GM18517 (cell line): ENCODE measurements around the gene PRR35.

Experiments
- ATAC-seq: cut with Tn5 transposase; IDR thresholded peaks from one replicate; pipeline ENCODE4 v1.9.1; 2021; ENCODE audit warnings: mild to moderate bottlenecking, moderate library complexity; ENCODE audit not compliant: unreplicated experiment

PRR35 gene

DNA sequence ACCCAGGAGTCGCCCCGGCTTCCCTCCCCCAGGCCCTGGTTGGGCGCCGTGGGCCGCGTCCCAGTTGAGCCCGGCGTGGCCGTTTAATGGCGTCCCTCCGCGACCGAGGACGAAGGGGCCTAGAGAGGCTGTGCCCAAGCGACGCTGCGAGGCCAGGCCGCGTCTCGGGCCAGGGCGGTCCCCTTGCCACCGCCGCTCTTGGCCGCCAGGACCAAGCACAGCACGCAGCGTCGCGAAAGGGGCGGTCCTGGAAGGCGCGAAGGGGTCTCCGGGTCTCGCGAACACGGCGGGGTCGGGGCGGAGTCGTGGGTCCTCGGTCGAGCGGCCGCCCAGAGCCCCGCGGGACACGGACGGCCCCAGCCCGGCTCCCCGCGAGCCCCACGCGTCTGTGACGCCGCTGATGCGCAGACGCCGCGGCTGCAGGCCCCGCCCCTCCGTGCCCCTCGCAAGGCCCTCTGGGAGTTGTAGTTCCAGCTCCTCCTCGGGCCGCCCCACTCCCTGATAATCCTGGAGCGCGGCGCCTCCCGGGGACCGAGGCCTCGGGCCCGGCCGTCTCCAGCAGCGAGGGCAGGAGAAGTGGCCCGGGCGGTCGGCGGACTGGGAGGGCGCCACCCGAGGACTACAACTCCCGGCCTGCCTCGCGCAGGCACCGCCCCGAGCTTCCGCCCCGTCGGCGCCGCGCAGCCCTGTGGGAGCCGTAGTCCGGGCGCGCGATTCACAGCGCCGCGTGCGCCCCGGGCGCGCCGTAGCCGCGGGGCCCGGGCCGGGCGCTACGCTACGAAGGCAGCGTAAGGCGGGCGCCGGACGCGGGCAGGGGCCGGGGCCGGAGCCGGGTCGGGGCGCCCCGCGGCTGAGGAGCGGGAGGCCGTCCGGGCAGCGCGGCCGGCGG is 32.9 kb upstream of the PRR35 start, which contains the start of gene CAPN15:
Gene CAPN15 (plus strand): TSS at position 698 of the 889 bp plus-strand sequence. CDS start 19,127 bp downstream, outside the sequence.
- peak; percentile 67 for ATAC-seq

- no peak for ATAC-seq
Observed at GRCh38 chr16:528111-529011, 31.8 kb upstream of the PRR35 start.

DNA sequence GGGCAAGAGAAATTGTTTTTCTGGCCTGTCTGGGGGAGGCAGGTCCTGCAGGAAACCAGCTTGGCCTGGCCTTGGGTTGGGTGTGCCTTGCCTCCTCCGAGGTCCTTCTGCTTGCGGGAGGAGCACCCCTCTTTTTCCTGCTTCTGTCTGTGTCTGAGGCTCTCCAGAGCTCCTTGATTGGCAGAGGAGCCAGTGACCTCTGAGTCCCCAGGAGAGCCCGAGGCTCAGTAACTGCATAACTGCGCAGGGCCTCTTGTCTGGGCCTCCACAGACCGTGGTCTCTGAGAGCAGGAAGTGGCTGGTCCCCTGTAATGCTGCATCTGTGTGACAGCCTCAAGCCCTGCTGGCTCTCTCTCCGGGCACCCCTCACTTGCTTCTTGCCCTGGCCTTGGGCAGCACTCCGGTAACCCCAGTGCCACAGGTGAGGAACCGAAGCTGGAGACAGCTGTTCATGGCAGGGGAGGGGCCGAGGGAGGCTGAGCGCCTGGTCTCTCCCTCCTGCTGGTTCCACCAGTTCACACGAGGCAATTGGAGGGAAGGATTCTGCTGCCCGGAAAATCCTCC is 31.1 kb upstream of the PRR35 start:
- ATAC-seq = no peak

- ATAC-seq = no peak
Observed at GRCh38 chr16:530111-530817, 29.9 kb upstream of the PRR35 start.

DNA sequence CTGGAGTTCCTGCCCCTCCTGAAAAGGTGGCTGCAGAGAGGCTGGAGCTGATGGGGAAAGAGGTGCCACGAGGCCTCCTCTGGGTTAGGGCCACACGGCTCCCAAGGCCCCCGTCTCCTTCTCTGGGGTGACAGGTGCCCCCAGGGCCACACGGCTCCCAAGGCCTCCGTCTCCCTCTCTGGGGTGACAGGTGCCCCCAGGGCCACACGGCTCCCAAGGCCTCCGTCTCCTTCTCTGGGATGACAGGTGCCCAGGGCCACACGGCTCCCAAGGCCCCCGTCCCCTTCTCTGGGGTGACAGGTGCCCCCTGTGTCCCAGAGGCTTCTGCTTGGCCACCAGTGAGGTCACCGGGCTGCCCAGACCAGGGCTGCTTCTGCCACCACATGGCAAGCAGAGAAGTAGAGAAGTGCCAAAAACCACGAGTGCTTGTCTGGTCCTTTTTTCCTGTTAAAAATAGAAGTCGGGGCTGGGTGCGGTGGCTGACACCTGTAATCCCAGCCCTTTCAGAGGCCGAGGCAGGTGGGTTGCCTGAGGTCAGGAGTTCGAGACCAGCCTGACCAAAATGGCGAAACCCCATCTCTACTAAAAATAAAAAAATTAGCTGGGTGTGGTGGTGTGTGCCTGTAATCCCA is 28.6 kb upstream of the PRR35 start:
- ATAC-seq = no peak

DNA sequence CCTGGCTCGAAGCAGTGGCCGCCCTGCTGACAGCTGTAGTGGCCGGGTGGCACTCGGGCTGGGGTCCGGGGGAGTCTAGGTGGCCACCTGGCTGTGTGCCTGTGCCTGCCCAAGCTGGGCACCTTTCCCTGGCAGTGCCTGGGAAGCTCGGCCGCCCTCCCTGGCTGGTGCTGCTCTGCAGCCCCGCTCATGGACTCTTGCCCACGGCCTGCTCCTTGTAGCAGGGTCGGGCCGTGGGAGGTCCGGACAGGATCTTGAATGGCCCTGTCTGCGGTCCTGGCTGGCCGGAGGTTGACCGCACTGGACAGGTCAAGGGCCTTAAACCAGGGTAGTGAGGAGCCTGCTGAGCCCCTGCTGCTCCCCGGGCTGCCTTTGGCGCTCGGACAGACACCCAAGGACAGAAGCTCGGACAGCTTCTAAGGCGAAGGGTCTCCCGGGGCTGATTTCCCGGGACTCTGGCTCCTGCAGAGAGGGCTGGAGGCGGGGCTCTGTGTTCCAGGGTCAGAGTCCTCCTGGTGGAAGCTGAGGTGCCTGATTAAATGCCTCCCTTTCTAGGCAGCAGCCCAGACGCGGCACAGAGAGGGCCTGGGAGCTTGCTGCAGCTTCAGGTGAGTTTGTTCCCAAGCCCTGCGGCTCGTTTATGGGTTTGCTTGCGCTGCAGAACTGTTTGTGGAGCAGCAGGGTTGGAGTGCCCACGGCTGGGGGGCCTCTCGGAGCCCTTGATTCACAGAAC is 26.6 kb upstream of the PRR35 start:
- no peak for ATAC-seq

GRCh38 chr16:534135-534534 is 26.1 kb upstream of the PRR35 start:
- no peak for ATAC-seq

DNA sequence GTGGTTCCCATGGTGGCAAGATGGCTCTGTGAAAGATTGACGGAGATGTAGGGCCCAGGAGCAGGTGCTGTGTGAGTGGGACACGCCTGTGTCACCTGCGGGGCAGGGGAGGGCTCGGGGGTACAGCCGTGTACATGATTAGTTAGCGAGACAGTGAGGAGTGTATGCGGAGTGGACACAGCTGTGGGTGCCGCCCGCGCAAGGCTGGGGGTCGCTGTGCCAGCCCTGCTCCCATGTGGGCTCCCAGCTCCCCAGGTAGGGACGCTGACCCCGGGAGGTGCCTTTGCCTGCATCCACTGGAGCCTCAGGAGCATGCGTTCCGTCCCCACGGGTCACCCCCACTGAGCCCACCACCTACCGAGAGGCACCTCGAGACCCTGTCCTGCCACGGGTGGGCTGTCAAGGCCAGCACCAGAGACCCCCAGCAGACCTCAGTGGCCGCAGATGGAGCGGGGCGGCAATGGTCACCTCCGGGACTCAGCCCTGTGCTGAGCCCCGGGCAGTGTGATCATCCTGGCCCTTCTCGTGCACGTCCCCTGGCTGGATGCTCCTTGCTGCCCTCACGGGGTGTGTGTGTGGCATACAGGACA is 25.2 kb upstream of the PRR35 start:
- no peak for ATAC-seq

DNA sequence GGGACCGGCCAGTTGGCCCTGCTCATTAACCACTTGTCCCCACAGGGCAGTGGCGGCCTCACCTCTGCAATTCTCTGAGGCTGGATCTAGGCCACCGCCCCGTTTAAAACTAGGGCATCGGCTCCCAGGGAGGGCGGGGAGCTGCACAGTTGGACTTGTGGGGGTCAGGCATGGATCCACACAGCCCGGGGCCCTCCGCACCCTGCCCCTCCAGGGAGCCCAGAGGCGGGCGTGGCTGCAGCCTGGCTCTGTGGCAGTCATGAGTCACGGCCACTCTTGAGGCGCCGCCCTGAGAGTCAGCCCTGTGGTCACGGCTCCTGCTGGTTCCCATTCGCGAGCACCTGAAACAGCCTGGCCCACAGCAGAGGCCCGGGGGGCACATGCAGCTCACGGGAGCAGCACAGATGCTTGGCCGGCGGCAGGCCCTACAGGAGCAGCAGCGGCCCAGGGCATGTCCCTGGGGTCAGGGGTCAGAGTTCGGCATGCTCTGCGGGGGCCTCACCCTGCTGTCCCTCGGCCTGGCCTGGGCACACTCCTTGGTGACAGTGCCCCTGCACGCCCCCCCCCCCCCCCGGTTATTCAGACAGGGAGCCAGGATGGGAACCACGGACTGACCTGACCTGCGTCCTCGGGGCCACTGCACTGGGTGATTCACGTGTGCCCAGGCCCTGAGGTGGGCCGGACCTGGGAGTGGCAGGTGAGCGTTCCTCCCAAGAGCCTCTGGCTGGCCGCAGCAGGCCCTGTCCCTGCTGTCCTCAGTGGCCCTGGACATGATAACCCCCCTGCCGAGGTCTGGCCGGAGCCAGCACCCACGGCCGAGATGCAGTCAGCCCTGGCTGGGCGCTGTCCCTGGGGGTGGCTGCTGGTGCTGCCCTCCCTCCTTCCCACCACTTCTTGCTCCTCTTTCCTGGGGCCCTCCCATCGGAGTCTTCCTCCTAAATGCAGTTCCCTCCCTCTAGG is 24.5 kb upstream of the PRR35 start:
- ATAC-seq = no peak

- no peak for ATAC-seq
Observed at GRCh38 chr16:536746-537145, 23.4 kb upstream of the PRR35 start.

DNA sequence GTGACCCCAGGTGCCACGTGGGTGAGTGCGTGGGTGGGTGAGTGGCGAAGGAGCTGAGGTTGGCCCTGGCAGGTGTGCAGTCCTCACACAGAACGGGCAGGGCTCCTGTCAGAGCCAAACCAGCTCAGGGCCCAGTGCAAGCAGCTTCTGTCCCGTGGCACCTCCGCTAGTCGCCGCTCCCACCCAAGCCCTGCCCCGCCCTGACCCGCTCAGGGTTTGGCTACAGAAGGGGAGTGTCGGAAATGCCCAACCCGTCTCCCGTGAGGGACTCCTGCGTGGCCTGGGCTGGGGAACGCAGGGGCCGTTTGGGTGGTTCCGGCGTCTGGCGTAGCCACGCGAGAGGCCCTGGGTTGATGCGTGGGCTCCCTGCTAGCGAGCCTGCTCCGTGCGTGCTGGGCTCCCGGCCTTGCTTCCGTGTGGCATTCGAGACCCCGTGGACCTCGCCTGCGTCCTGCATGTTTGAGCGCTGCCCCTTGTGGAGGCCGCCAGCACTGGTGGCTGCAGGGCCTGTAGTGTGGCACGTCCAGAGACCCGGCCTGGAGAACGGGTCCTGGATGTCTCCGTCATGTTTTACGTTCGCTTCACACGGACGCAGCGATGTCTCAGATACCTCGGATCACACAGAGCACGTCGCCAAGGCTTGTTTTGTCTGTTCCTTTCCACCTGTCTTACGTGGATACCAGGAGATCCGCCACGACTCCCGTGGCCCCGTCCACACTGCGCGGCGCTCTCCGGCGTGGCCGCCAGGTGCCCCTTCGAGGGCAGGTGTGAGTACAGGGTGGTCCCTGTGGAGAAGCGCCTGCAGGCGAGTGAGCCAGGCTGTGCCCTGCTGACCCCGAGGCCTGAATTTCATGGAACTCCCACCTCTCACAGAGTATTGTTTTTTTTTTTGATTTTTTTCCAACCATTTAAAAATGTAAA is 22.5 kb upstream of the PRR35 start:
- ATAC-seq = no peak

GRCh38 chr16:539901-540530 is 20.2 kb upstream of the PRR35 start:
- no peak for ATAC-seq

GRCh38 chr16:540645-541340 is 19.4 kb upstream of the PRR35 start:
- ATAC-seq = no peak

DNA sequence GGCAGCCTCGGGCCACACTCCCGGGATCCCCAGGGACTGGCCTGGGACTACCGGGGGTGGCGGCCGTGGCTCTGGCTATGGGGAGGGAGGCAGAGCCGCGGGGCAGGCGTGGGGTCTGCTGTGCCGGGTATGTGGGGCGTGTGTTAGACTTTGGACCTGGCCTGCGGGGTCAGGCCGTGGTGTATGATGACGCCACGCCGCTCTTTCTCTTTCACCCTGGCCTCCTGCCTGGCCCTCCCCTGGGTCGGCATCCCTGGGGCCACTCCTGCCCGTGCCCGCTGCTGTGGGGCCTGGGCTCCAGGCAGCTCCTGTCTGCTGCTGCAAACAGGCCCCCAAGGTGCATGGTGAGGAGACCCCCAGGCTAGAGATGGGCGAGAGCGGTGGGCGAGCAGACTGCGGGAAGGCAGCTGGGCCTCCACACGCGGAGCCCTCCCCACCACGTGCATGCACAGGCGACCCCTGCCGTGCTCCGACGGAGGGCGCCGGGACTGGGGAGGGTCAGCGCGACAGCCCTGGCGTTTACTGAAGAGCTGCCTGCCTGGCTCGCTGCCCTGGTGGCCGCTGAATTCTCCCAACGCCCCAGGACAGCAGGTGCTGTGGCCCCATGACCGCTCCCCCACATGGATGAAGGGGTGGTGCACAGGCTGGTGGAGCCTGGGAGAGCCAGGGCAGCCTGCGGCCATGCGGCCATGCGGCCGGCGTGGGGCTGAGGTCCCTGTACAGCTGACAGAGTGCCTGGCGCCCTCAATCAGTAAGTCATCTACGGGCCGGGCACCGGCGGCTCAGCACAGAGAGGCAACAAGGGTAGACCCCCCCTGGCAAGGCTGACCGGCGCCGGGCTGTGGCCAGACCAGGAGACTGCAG is 16.7 kb upstream of the PRR35 start:
- no peak for ATAC-seq

DNA sequence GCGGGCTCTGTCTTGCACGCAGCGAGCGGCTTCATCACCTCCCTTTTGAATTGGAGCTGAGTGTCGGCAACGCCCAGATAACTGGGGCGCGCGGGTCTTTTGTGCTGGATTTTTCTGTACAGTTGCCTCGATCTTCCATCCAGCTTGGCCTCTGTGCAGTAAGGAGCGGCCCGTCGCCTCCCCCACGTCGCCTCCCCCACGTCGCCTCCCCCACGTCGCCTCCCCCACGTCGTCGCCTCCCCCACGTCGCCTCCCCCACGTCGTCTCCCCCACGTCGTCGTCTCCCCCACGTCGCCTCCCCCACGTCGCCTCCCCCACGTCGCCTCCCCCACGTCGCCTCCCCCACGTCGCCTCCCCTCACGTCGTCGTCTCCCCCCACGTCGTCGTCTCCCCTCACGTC is 15.7 kb upstream of the PRR35 start:
- no peak for ATAC-seq
